ENCODE measurements around the gene TMEM82. TPM values are rescaled to one million over a fixed set of nuclear protein-coding genes. Genes with fewer than 3 reads are reported as not detected.
A peak's percentile ranks its signal among the peaks of the same experiment; 100 is the strongest.

TMEM82 gene
- total and polyA plus RNA-seq, 2 of the 13 experiments (the other 11 are each of a cell fraction or from before 2014, with no cell fraction given) = 0.24 to 0.97 TPM

- TF ChIP-seq SAFB2 (CRISPR knock-in tag; IDR thresholded peaks at IDR 0.05; ENCODE audit: borderline replicate concordance, low read depth) = no peak
- TF ChIP-seq, protein P1, sequence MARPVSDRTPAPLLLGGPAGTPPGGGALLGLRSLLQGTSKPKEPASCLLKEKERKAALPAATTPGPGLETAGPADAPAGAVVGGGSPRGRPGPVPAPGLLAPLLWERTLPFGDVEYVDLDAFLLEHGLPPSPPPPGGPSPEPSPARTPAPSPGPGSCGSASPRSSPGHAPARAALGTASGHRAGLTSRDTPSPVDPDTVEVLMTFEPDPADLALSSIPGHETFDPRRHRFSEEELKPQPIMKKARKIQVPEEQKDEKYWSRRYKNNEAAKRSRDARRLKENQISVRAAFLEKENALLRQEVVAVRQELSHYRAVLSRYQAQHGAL (CRISPR knock-in tag; IDR thresholded peaks at IDR 0.05; ENCODE audit: not compliant biosample characterization) = no peak
- no peak for TF ChIP-seq RFXANK (CRISPR knock-in tag; IDR thresholded peaks at IDR 0.05)
- TF ChIP-seq JUND (CRISPR knock-in tag; IDR thresholded peaks at IDR 0.05) = no peak
- TF ChIP-seq LCORL (IDR thresholded peaks at IDR 0.05) = no peak
- TF ChIP-seq LCORL (CRISPR knock-in tag; IDR thresholded peaks at IDR 0.05) = peak; percentile 59; the same call in 1 of the 2 replicates
- TF ChIP-seq KLF15 (CRISPR knock-in tag; IDR thresholded peaks at IDR 0.05; ENCODE audit: borderline replicate concordance) = no peak
- no peak for TF ChIP-seq PRDM10 (CRISPR knock-in tag; IDR thresholded peaks at IDR 0.05; ENCODE audit: low read depth)
- no peak for TF ChIP-seq THYN1 (CRISPR knock-in tag; IDR thresholded peaks at IDR 0.05; ENCODE audit: borderline replicate concordance, low read depth)
- 0 out of 2 replicates have a peak, but pooled peaks have one; percentile 24 for TF ChIP-seq ZNF788 (CRISPR knock-in tag; IDR thresholded peaks at IDR 0.05; ENCODE audit: borderline replicate concordance)
- no peak for TF ChIP-seq ZNF556 (CRISPR knock-in tag; IDR thresholded peaks at IDR 0.05; ENCODE audit: borderline replicate concordance)
- TF ChIP-seq NPAS2 (CRISPR knock-in tag; IDR thresholded peaks at IDR 0.05; ENCODE audit: borderline replicate concordance) = no peak
- peak; percentile 58; the same call in 1 of the 2 replicates for TF ChIP-seq KLF12 (CRISPR knock-in tag; IDR thresholded peaks at IDR 0.05; ENCODE audit: borderline replicate concordance)
- no peak for TF ChIP-seq ZNF224 (CRISPR knock-in tag; IDR thresholded peaks at IDR 0.05)
- TF ChIP-seq SP2 (CRISPR knock-in tag; IDR thresholded peaks at IDR 0.05) = no peak
- TF ChIP-seq, protein P2, sequence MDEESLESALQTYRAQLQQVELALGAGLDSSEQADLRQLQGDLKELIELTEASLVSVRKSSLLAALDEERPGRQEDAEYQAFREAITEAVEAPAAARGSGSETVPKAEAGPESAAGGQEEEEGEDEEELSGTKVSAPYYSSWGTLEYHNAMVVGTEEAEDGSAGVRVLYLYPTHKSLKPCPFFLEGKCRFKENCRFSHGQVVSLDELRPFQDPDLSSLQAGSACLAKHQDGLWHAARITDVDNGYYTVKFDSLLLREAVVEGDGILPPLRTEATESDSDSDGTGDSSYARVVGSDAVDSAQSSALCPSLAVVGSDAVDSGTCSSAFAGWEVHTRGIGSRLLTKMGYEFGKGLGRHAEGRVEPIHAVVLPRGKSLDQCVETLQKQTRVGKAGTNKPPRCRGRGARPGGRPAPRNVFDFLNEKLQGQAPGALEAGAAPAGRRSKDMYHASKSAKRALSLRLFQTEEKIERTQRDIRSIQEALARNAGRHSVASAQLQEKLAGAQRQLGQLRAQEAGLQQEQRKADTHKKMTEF (CRISPR knock-in tag; IDR thresholded peaks at IDR 0.05) = peak; percentile 44
- no peak for TF ChIP-seq JUN (CRISPR knock-in tag; IDR thresholded peaks at IDR 0.05)
- no peak for TF ChIP-seq ATF7 (IDR thresholded peaks at IDR 0.05)
- TF ChIP-seq ATF7 (CRISPR knock-in tag; IDR thresholded peaks at IDR 0.05) = no peak
- TF ChIP-seq ZNF614 (CRISPR knock-in tag; IDR thresholded peaks at IDR 0.05; ENCODE audit: borderline replicate concordance) = peak; percentile 36; the same call in 1 of the 2 replicates
- no peak for TF ChIP-seq ZNF549 (CRISPR knock-in tag; IDR thresholded peaks at IDR 0.05)
- peak; percentile 24; the same call in 1 of the 2 replicates for TF ChIP-seq RXRA (CRISPR knock-in tag; IDR thresholded peaks at IDR 0.05)
- TF ChIP-seq SALL1 (CRISPR knock-in tag; IDR thresholded peaks at IDR 0.05) = peak; percentile 62; the same call in 1 of the 2 replicates
- no peak for TF ChIP-seq CREB3 (CRISPR knock-in tag; IDR thresholded peaks at IDR 0.05)
Observed at GRCh38 chr1:15749399-15750291, 7.3 kb downstream of the TMEM82 start (continued).
